Mesenchymal stem cell (in vitro differentiated cells and primary cell): Measurements from ENCODE around the gene IGSF10. TPM values are rescaled to one million over a fixed set of nuclear protein-coding genes. Genes with fewer than 3 reads are reported as not detected.
"Not testable (repeated sequence)": the region's sequence is repeated elsewhere in the genome, so short reads cannot be mapped to it uniquely, and the experiment has no call there.

ENCODE experiments used
- DNase-seq: peaks from one replicate; pipeline ENCODE4 v3.0.0-alpha.2; 2013
- H2AFZ ChIP-seq: one replicate; pipeline ENCODE4 v1.6.1; 2013; ENCODE audit warnings: low read depth, mild to moderate bottlenecking, control low read depth, inconsistent platforms, low read length, moderate library complexity
- H2AK5ac ChIP-seq: 2 replicates; pipeline ENCODE4 v1.6.1; 2013; ENCODE audit warnings: low read length, moderate library complexity, mild to moderate bottlenecking, inconsistent platforms; ENCODE audit not compliant: severe bottlenecking
- H2BK120ac ChIP-seq: one replicate; pipeline ENCODE4 v1.6.1; 2013; ENCODE audit warnings: low read depth, mild to moderate bottlenecking, inconsistent platforms, low read length, moderate library complexity
- H2BK12ac ChIP-seq, 2 experiments: one replicate each; pipeline ENCODE4 v1.6.1; 2013; ENCODE audit warnings: inconsistent platforms in 2 of 2, low read length in 2 of 2, mild to moderate bottlenecking in 2 of 2, moderate library complexity in 2 of 2, control low read depth in 1 of 2
- H2BK15ac ChIP-seq: one replicate; pipeline ENCODE4 v1.6.1; 2013; ENCODE audit warnings: mild to moderate bottlenecking, low read depth, inconsistent platforms; ENCODE audit not compliant: poor library complexity, severe bottlenecking
- H2BK5ac ChIP-seq: 2 replicates; pipeline ENCODE4 v1.6.1; 2013; ENCODE audit warnings: low read depth, mild to moderate bottlenecking, low read length, control low read depth, inconsistent platforms; ENCODE audit not compliant: poor library complexity, severe bottlenecking
- H3K14ac ChIP-seq, 2 experiments: one replicate each; pipeline ENCODE4 v1.6.1; 2013; ENCODE audit warnings: inconsistent platforms in 2 of 2, low read length in 2 of 2, control low read depth in 1 of 2, mild to moderate bottlenecking in 1 of 2, moderate library complexity in 1 of 2
- H3K18ac ChIP-seq, 2 experiments: one replicate each; pipeline ENCODE4 v1.6.1; 2013; ENCODE audit warnings: inconsistent platforms in 2 of 2, low read length in 2 of 2, control low read depth in 1 of 2, low read depth in 1 of 2, mild to moderate bottlenecking in 1 of 2
- H3K23ac ChIP-seq, 2 experiments: one replicate each; pipeline ENCODE4 v1.6.1; 2013; ENCODE audit warnings: inconsistent platforms in 2 of 2, low read length in 2 of 2, mild to moderate bottlenecking in 2 of 2, moderate library complexity in 2 of 2, control low read depth in 1 of 2
- H3K27ac ChIP-seq: 2 replicates; pipeline ENCODE4 v1.5.1; 2013; ENCODE audit warnings: mild to moderate bottlenecking, moderate library complexity, low read length, control low read depth, inconsistent platforms; ENCODE audit not compliant: poor library complexity, severe bottlenecking
- H3K27me3 ChIP-seq, 2 experiments: 2 replicates each; pipeline versions ENCODE4 v1.6.1 to v1.7.0; 2013; ENCODE audit warnings: low read length in 2 of 2, mild to moderate bottlenecking in 2 of 2, moderate library complexity in 2 of 2, control low read depth in 1 of 2, inconsistent platforms in 1 of 2; ENCODE audit not compliant: control insufficient read depth in 1 of 2, insufficient read depth in 1 of 2
- H3K36me3 ChIP-seq, 2 experiments: 2 replicates each; pipeline versions ENCODE4 v1.6.1 to v1.7.0; 2013; ENCODE audit warnings: low read length in 2 of 2, control low read depth in 1 of 2, inconsistent platforms in 1 of 2, low read depth in 1 of 2, mild to moderate bottlenecking in 1 of 2; ENCODE audit not compliant: insufficient read depth in 2 of 2, control insufficient read depth in 1 of 2
- H3K4ac ChIP-seq, 2 experiments: one replicate each; pipeline ENCODE4 v1.6.1; 2013; ENCODE audit warnings: inconsistent platforms in 2 of 2, low read length in 2 of 2, mild to moderate bottlenecking in 2 of 2, moderate library complexity in 2 of 2, control low read depth in 1 of 2, low read depth in 1 of 2
- H3K4me1 ChIP-seq: 2 replicates; pipeline ENCODE4 v1.6.1; 2013; ENCODE audit warnings: low read depth, low read length, control low read depth; ENCODE audit not compliant: control insufficient read depth, insufficient read depth
- H3K4me2 ChIP-seq: 2 replicates; pipeline ENCODE4 v1.6.1; 2013; ENCODE audit warnings: low read length, mild to moderate bottlenecking, inconsistent platforms; ENCODE audit not compliant: poor library complexity, severe bottlenecking
- H3K4me3 ChIP-seq, 2 experiments: 2 replicates each; pipeline versions ENCODE4 v1.5.1 to v1.7.0; 2013; ENCODE audit warnings: low read length in 2 of 2, mild to moderate bottlenecking in 2 of 2, control low read depth in 1 of 2, low read depth in 1 of 2; ENCODE audit not compliant: insufficient read depth in 1 of 2
- H3K79me1 ChIP-seq: replicated peaks from 2 replicates; pipeline ENCODE4 v1.6.1; 2013; ENCODE audit warnings: mild to moderate bottlenecking, control low read depth, low read length, inconsistent platforms; ENCODE audit not compliant: poor library complexity, severe bottlenecking
- H3K9ac ChIP-seq: 2 replicates; pipeline ENCODE4 v1.7.0; 2013; ENCODE audit warnings: mild to moderate bottlenecking, low read length, moderate library complexity
- H3K9me3 ChIP-seq: 2 replicates; pipeline ENCODE4 v1.7.0; 2013; ENCODE audit warnings: mild to moderate bottlenecking, low read length; ENCODE audit not compliant: control insufficient read depth
- H4K8ac ChIP-seq: one replicate; pipeline ENCODE4 v1.6.1; 2013; ENCODE audit warnings: inconsistent platforms, mild to moderate bottlenecking, low read length, moderate library complexity
- H4K91ac ChIP-seq: one replicate; pipeline ENCODE4 v1.6.1; 2013; ENCODE audit warnings: mild to moderate bottlenecking, low read length, inconsistent platforms
- WGBS: methylation state at CpG from one replicate; pipeline ENCODE4 v1.1.7; 2013; ENCODE audit warnings: mixed read lengths; 5-methylcytosine and 5-hydroxymethylcytosine counted together
- polyA plus RNA-seq, 2 experiments: library from polyadenylated mRNA; stranded (reverse); fragments of 200-250 nt; gene quantifications; one replicate each; pipeline ENCODE4 v1.2.3, GENCODE V29; 2013

The IGSF10 gene, protein sequence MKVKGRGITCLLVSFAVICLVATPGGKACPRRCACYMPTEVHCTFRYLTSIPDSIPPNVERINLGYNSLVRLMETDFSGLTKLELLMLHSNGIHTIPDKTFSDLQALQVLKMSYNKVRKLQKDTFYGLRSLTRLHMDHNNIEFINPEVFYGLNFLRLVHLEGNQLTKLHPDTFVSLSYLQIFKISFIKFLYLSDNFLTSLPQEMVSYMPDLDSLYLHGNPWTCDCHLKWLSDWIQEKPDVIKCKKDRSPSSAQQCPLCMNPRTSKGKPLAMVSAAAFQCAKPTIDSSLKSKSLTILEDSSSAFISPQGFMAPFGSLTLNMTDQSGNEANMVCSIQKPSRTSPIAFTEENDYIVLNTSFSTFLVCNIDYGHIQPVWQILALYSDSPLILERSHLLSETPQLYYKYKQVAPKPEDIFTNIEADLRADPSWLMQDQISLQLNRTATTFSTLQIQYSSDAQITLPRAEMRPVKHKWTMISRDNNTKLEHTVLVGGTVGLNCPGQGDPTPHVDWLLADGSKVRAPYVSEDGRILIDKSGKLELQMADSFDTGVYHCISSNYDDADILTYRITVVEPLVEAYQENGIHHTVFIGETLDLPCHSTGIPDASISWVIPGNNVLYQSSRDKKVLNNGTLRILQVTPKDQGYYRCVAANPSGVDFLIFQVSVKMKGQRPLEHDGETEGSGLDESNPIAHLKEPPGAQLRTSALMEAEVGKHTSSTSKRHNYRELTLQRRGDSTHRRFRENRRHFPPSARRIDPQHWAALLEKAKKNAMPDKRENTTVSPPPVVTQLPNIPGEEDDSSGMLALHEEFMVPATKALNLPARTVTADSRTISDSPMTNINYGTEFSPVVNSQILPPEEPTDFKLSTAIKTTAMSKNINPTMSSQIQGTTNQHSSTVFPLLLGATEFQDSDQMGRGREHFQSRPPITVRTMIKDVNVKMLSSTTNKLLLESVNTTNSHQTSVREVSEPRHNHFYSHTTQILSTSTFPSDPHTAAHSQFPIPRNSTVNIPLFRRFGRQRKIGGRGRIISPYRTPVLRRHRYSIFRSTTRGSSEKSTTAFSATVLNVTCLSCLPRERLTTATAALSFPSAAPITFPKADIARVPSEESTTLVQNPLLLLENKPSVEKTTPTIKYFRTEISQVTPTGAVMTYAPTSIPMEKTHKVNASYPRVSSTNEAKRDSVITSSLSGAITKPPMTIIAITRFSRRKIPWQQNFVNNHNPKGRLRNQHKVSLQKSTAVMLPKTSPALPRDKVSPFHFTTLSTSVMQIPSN (N-terminal part only)
- 0.47 TPM for polyA plus RNA-seq (2013, experiment 1 of 2)
- polyA plus RNA-seq (2013, experiment 2 of 2), result 0.47 TPM

DNA sequence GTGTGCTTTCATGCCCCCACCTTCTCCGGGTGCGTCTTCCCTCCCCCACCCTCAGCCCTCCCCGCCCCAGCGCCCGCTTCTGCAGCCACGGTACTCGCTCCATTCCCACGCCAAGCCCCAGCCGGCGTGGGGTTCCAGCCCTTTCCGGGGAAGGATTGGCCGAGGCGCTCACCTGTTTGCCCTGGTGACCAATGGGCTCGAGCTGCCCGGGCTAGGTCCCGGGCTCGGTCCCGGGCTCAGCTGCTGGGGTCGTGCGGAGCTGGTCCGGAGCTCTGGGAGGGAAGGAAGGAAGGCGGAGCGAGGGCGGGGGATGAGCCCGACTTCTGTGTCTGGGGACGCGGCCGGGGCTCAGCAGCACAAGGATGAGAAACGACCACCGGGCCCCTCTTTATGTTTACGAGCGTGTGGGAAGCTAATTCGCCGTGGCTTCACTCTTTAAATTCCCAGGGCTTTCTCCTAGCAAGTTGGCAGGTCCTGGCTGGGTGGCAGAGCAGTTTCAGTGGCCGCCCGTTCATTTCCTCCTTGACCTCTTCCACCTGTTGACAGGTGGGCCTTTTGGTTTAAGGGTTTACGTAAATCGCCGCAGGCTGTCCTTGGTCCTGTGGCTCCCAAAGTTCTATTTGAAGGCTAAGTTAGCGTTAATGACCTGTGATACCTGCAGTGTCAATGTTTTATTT lies at the start of gene IGSF10:
Gene IGSF10, minus strand, starts transcription at position 288 of the 677 bp plus-strand sequence. CDS start 2,352 bp downstream, outside the sequence.
- H3K27ac ChIP-seq, result no peak within 1 kb of the TSS

DNA sequence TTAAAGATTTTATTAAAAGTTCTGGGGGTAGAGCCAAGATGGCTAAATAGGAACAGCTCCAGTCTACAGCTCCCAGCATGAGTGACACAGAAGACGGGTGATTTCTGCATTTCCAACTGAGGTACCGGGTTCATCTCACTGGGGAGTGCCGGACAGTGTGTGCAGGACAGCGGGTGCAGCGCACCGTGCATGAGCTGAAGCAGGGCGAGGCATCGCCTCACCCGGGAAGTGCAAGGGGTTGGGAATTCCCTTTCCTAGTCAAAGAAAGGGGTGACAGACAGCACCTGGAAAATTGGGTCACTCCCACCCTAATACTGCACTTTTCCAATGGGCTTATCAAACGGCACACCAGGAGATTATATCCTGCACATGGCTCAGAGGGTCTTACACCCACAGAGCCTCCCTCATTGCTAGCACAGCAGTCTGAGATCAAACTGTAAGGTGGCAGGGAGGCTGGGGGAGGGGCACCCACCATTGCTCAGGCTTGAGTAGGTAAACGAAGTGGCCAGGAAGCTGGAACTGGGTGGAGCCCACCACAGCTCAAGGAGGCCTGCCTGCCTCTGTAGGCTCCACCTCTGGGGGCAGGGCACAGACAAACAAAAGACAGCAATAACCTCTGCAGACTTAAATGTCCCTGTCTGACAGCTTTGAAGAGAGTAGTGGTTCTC lies 48.7 kb upstream of the IGSF10 start:
- H3K4me1 ChIP-seq, H3K4me2 ChIP-seq, H3K9me3 ChIP-seq, H2AK5ac ChIP-seq, H3K79me1 ChIP-seq, H4K91ac ChIP-seq, H2AFZ ChIP-seq, H3K18ac ChIP-seq, H3K36me3 ChIP-seq, H3K4ac ChIP-seq, H2BK5ac ChIP-seq, H3K14ac ChIP-seq, H3K23ac ChIP-seq, H3K27ac ChIP-seq, H3K9ac ChIP-seq, H4K8ac ChIP-seq, H2BK12ac ChIP-seq, DNase-seq, H3K4me3 ChIP-seq, H2BK120ac ChIP-seq, H2BK15ac ChIP-seq, H3K27me3 ChIP-seq: not testable (repeated sequence)
- WGBS, result 99% methylated on average over 9 of the region's 11 CpGs

More for the DNA sequence above, at the start of gene IGSF10:
- H3K79me1 ChIP-seq, result no peaks in the 10 kb centered on the region
- peaks cover 0 to 64% of the 10 kb centered on the region in 2 experiments for H3K27me3 ChIP-seq
- no peak for DNase-seq
- H3K9ac ChIP-seq, result peak within 1 kb of the TSS; percentile 53
- H2BK12ac ChIP-seq, result peak within 1 kb of the TSS in 1 of 2 experiments; percentile 59
- H3K9me3 ChIP-seq, result no peaks in the 10 kb centered on the region
- H3K23ac ChIP-seq, result peak within 1 kb of the TSS in 1 of 2 experiments; percentile 3
- no peak within 1 kb of the TSS for H3K18ac ChIP-seq
- no peak within 1 kb of the TSS for H2AK5ac ChIP-seq
- WGBS, result 11% methylated on average over 39 of the region's 40 CpGs
- H2BK15ac ChIP-seq, result peak within 1 kb of the TSS; percentile 57
- no peak within 1 kb of the TSS for H4K91ac ChIP-seq
- H3K4ac ChIP-seq, result no peak within 1 kb of the TSS
- H3K4me1 ChIP-seq, result peaks cover 6% of the 10 kb centered on the region
- peak within 1 kb of the TSS; percentile 50 to 75 for H3K4me3 ChIP-seq
- no peak within 1 kb of the TSS for H3K14ac ChIP-seq
- H3K36me3 ChIP-seq, result no peaks in the 10 kb centered on the region
- no peak within 1 kb of the TSS for H2BK5ac ChIP-seq
- H2AFZ ChIP-seq, result peak within 1 kb of the TSS; percentile 68
- peak within 1 kb of the TSS; percentile 42 for H4K8ac ChIP-seq
- H2BK120ac ChIP-seq, result peak within 1 kb of the TSS; percentile 75
- H3K4me2 ChIP-seq, result peak within 1 kb of the TSS; percentile 92

DNA sequence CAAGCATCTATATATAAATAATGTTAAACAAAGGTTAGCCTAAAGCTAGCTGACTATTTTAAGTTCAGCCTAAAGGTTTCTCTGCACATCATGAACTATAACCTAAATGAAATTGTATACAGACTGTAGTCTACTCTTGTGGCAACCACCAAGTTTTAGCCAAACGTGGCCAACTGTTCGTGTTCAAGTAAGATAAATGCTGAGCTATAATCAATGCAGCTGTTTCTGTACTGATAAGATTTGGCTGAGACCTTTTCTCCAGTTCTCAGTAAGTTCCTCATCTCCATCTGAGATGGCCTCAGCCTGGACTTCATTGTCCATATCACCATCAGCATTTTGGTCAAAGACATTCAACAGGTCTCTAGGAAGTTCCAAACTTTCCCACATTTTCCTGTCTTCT lies 43.7 kb upstream of the IGSF10 start:
- no peaks in the 10 kb centered on the region for H3K4me1 ChIP-seq
- WGBS, result 83% methylated on average over 2 of the region's 2 CpGs
- no peak overlapping the region for H2BK120ac ChIP-seq
- H3K27me3 ChIP-seq, result no peaks in the 10 kb centered on the region
- no peaks in the 10 kb centered on the region for H3K79me1 ChIP-seq
- no peak overlapping the region for H4K8ac ChIP-seq
- H4K91ac ChIP-seq, result no peak overlapping the region
- H2BK5ac ChIP-seq, result no peak overlapping the region
- H3K4me3 ChIP-seq, result no peak overlapping the region
- H3K4me2 ChIP-seq, result no peak overlapping the region
- H3K14ac ChIP-seq, result no peak overlapping the region
- no peak overlapping the region for H2BK15ac ChIP-seq
- H2BK12ac ChIP-seq, result no peak overlapping the region
- H3K18ac ChIP-seq, result no peak overlapping the region
- H2AK5ac ChIP-seq, result no peak overlapping the region
- H3K9ac ChIP-seq, result no peak overlapping the region
- no peak for DNase-seq
- no peak overlapping the region for H3K4ac ChIP-seq
- no peaks in the 10 kb centered on the region for H3K36me3 ChIP-seq
- H3K27ac ChIP-seq, result no peak overlapping the region
- H3K23ac ChIP-seq, result no peak overlapping the region
- no peak overlapping the region for H2AFZ ChIP-seq
- no peaks in the 10 kb centered on the region for H3K9me3 ChIP-seq
